Heart left ventricle (tissue), 13 donors: ENCODE measurements around the gene PCARE.

Experiments used
- CTCF ChIP-seq, 12 donors: fragments of 200-600 bp; sonication (generic) in 4 of 12; IDR thresholded peaks; one replicate each; pipeline versions ENCODE4 v1.5.0 to v1.8.0; 2018 to 2022; ENCODE audit warnings: antibody characterized with exemption in 12 of 12, mild to moderate bottlenecking in 5 of 12
- POLR2A ChIP-seq, 2 donors: fragments of 450-650 bp; IDR thresholded peaks; one replicate each; pipeline ENCODE4 v1.6.1; 2017; ENCODE audit warnings: antibody characterized with exemption in 2 of 2, mild to moderate bottlenecking in 2 of 2, moderate library complexity in 2 of 2
- donor health status: ischemic (EF 13 %, LVEDD 7.1; RV severe dilation, severe dysfunction).
- donor health status: DM: no; HTN: yes; CAD: no.
- donor health status: DM: no; HTN: no; CAD: no.
- donor health status: ischemic (EF 25% LVEDD 6.9; RV normal size, moderate dysfunction).
- donor health status: ischemic (EF 25% LVEDD 5.7; RV mildly dilated, moderate dysfunction).
- donor health status: ischemic (EF 35%, LVEDD 5.7; RV mildly dilated, moderate dysfunction).
- donor health status: nonischemic (EF 11% LVEDD 7.7; RV severe dilation, severe dysfunction).
- donor health status: DM: yes; HTN: yes; CAD: no.
- donor health status: PGD.
- donor health status: ischemic (EF 29% LVEDD 5.4; RV normal size, mild dysfunction).
- donor health status: nonischemic (EF 23%, LVEDD 6.1; RV moderate dilation, normal function).

GRCh38 chr2:29032189-29032588 lies 42.1 kb downstream of the PCARE start:
- no peak for TF ChIP-seq CTCF (IDR thresholded peaks at IDR 0.05)
- no peak for TF ChIP-seq POLR2A (IDR thresholded peaks at IDR 0.05)
